SK-N-MC (cell line): ENCODE data around the gene PRR33.
A peak's percentile ranks its signal among the peaks of the same experiment; 100 is the strongest.

ENCODE experiments used
- DNase-seq: peaks from one replicate; pipeline ENCODE4 v3.0.0-alpha.2; 2011; ENCODE audit warnings: low read depth, low spot score
- H3K27ac ChIP-seq: fragments of 200-600 bp; sonication (generic); 2 replicates; pipeline ENCODE4 v1.5.1; 2016; ENCODE audit warnings: mixed run types
- H3K36me3 ChIP-seq: fragments of 200-600 bp; sonication (generic); 2 replicates; pipeline ENCODE4 v1.6.1; 2017; ENCODE audit warnings: antibody characterized with exemption, low read length, mixed read lengths; ENCODE audit not compliant: insufficient read depth
- H3K4me3 ChIP-seq: fragments of 200-600 bp; sonication (generic); 2 replicates; pipeline ENCODE4 v1.5.1; 2016
- H3K9ac ChIP-seq: fragments of 200-600 bp; sonication (generic); 2 replicates; pipeline ENCODE4 v1.8.0; 2017; ENCODE audit warnings: mixed run types, mixed read lengths; ENCODE audit not compliant: insufficient read length
- H3K9me3 ChIP-seq: fragments of 200-600 bp; sonication (generic); 2 replicates; pipeline ENCODE4 v1.6.1; 2017; ENCODE audit warnings: low read depth, mild to moderate bottlenecking, antibody characterized with exemption, low read length, moderate library complexity, mixed read lengths
- EZH2 ChIP-seq: fragments of 200-600 bp; sonication (generic); IDR thresholded peaks from one replicate; pipeline ENCODE4 v1.6.1; 2017; ENCODE audit warnings: antibody characterized with exemption
- FOXP2 ChIP-seq: optimal IDR thresholded peaks from 2 replicates; pipeline ENCODE3; 2011; ENCODE audit warnings: mild to moderate bottlenecking, moderate library complexity; ENCODE audit not compliant: insufficient read depth; ENCODE audit errors: extremely low read length, control extremely low read depth
- POLR2AphosphoS5 ChIP-seq: IDR thresholded peaks from 2 replicates; pipeline ENCODE4 v1.6.1; 2012; ENCODE audit warnings: mild to moderate bottlenecking, low read depth, low read length, borderline replicate concordance

PRR33 gene

DNA sequence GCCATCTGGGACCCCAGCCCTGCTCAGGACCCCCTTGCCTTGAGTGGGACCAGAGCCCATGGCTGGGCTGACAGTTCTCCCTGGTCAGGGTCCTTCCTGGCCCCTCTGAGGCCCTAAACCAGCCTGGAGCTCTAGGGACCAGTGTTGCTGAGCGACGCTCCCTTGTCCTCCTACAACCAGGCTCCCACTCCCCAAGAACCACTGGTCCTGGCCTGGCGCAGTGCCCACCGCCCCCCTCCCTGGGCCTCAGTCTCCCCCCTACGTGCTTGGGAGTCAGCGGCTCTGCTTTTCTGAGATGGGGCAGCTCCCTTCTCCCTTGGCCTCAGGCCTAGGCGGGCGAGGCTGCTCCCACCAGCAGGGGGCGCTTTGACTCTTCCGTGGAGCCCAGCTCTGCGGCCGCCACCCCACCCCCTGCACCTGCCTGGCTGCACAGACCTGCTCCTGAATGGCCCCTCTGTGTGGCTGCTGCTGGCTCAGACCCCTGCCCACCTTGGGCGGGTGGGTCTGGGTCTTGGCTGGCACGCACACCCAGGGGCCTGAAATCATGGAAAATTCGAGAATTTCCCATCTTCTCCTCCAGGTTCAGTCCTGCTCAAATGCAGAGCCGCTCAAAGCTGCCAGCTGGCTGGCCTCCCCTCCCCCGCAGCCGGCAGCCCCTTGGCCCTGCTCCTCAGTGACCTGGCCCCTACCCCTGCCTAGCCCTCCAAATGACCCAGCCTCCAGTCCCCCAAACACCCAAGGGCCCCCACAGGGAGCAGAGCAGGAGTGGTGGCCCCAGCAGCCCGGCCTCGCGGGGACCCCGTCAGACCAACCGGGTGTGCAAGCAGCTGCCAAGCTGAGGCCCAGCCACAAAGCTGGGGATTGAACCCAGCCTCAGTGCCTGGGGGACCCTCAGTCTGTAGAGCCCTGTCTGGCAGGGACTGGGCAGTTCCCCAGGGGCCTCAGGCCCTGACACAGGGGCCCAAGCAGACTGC, 9.1 kb downstream of the PRR33 start:
- Histone ChIP-seq H3K27ac (no peak overlapping the region), H3K9ac (no peak overlapping the region)
- peak; percentile 2 for DNase-seq

DNA sequence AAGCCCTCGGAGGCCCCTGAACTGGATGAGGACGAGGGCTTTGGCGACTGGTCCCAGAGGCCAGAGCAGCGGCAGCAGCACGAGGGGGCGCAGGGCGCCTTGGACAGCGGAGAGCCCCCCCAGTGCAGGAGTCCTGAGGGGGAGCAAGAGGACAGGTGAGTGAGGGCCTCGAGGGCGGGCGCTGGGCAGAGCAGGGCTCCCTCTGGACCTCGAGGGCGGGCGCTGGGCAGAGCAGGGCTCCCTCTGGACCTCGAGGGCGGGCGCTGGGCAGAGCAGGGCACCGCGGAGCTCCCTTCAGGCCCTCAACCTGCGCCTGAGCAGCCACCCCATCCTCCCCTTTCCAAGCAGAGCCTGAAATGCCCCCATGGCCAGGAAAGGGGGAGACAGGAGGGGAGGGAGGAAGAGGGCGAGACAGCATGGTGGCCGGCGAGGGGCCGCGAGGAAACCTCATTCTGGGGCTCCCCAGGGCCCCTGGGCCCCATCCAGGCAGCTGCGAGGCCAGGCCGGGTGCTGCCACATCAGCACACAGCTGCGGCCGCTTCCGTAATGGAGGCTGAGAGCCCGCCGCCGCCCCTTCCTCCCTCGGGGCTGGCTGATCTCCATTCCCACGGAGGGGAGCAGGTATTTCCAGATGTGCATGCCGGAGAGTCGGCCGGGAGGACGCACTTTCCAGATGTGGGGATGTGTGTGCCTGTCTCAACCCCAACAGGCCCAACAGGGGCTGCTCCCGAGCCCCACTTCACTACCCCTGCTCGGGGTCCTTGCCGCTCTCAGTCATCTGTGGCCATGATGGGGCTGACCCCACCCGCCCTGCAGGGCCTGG, 10.0 kb downstream of the PRR33 start:
- H3K9me3 ChIP-seq, result no peaks in the 10 kb centered on the region
- H3K36me3 ChIP-seq, result no peaks in the 10 kb centered on the region
- H3K4me3 ChIP-seq, result no peak overlapping the region
- DNase-seq, result no peak
- no peak for TF ChIP-seq FOXP2
- TF ChIP-seq POLR2AphosphoS5, result no peak
- TF ChIP-seq EZH2, result no peak
- H3K9ac ChIP-seq, result no peak overlapping the region
- H3K27ac ChIP-seq, result no peak overlapping the region

More for the DNA sequence above, 9.1 kb downstream of the PRR33 start:
- Histone ChIP-seq H3K36me3 (no peaks in the 10 kb centered on the region), H3K4me3 (no peak overlapping the region), H3K9me3 (no peaks in the 10 kb centered on the region)
- TF ChIP-seq POLR2AphosphoS5, result no peak
- TF ChIP-seq EZH2, result no peak
- no peak for TF ChIP-seq FOXP2

DNA sequence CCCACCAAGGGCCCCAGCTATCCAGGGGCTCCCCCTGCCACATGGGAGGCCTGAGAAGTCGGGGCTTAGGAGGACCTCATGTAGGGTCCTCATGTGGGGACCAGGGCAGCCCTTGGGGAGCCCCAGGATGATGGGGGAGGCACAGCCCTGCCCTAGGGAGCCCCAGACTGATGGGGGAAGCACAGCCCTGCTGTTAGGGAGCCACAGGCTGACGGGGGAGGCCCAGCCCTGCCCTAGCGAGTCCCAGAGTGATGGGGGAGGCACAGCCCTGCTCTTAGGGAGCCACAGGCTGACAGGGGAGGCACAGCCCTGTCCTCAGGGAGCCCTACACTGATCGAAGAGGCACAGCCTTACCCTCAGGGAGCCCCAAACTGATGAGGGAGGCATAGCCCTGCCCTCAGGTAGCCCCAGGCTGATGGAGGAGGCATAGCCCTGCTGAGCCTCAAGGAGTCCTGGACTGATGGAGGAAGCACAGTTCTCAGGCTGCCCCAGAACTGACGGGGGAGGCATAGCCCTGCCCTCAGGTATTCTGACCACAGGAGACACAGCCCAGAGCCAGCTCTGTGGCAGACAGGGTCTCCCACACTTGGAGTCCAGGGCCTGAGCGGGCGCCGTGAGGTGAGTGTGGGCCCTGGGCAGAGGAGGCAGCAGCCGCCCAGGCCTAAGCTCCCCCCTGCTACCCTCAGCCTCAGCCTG, 10.8 kb downstream of the PRR33 start:
- H3K4me3 ChIP-seq, result no peak overlapping the region
- no peak for TF ChIP-seq POLR2AphosphoS5
- no peak for TF ChIP-seq EZH2
- TF ChIP-seq FOXP2, result no peak

DNA sequence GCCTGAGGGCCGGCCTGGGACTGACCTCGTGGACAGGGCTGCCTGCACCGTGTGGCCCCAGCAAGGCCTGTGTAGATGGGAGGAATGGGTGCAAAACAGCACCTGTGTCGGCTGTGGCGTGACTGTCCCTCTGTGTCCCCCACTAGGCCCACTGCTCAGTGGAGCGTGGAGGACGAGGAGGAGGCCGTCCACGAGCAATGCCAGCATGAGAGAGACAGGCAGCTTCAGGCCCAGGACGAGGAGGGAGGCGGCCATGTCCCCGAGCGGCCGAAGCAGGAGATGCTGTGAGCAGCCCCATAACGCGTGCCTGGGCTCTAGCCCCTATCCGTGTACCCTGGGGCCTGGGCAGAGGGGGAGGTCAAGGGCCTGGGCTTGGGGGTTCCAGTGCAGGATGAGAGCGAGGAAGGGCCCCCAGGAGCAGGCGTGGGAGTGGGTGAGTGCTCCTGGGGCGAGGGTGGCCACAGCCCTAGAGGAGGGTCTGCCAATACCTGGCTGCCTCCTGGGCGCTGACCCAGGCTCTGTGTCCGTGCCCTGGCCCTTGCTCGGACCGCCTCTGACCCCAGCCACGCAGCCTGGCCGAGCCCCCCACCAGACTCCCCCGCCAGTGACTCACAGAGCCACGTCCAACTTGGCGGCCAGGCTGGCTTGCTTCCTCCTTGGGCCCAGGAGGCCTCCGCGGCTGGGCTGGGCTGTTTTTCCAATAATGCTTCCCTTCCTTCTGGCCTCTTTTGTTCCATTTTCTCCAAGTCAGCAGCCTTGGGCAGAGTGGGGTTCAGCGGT, 11.6 kb downstream of the PRR33 start:
- Histone ChIP-seq H3K9ac (no peak overlapping the region), H3K27ac (no peak overlapping the region), H3K4me3 (no peak overlapping the region), H3K36me3 (no peaks in the 10 kb centered on the region), H3K9me3 (no peaks in the 10 kb centered on the region)
- no peak for DNase-seq
- TF ChIP-seq EZH2 (no peak), FOXP2 (no peak), POLR2AphosphoS5 (no peak)

More for the DNA sequence above, 10.8 kb downstream of the PRR33 start:
- DNase-seq, result no peak
- no peak overlapping the region for H3K9ac ChIP-seq
- H3K27ac ChIP-seq, result no peak overlapping the region
- no peaks in the 10 kb centered on the region for H3K36me3 ChIP-seq
- H3K9me3 ChIP-seq, result no peaks in the 10 kb centered on the region

DNA sequence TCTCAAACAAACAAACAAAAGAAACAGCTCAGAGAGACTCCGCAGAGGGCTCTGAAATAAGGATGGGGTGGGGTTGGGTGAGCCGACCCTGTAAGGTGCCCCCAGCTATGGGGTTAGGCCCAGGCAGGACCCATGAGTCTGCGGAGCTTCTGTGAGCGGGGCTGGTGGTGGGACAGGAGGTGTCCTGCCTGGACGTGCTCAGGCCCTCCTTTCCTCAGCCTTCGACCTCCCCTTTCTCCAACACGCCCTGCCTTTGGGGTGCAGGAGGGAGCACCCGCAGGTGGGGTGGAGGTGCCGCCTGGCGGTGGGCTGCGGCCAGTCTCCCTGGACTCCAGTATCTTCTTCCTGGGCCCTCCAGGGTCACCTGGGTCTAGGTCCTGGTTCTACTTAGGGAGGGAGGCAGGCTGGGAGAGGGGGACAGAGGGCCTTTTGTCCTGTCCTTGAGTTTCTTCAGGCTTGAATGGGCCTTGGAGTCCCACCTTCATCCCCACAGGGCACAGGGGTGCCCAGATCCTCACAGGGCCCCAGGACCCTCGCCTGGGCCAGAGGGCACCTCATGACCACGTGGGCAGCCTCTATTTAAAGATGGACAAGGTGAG, 12.3 kb downstream of the PRR33 start:
- TF ChIP-seq EZH2, result no peak
- no peak for TF ChIP-seq FOXP2
- TF ChIP-seq POLR2AphosphoS5, result no peak
- Histone ChIP-seq H3K4me3 (no peak overlapping the region), H3K36me3 (no peaks in the 10 kb centered on the region), H3K9me3 (no peaks in the 10 kb centered on the region), H3K9ac (no peak overlapping the region), H3K27ac (no peak overlapping the region)
- DNase-seq, result no peak

DNA sequence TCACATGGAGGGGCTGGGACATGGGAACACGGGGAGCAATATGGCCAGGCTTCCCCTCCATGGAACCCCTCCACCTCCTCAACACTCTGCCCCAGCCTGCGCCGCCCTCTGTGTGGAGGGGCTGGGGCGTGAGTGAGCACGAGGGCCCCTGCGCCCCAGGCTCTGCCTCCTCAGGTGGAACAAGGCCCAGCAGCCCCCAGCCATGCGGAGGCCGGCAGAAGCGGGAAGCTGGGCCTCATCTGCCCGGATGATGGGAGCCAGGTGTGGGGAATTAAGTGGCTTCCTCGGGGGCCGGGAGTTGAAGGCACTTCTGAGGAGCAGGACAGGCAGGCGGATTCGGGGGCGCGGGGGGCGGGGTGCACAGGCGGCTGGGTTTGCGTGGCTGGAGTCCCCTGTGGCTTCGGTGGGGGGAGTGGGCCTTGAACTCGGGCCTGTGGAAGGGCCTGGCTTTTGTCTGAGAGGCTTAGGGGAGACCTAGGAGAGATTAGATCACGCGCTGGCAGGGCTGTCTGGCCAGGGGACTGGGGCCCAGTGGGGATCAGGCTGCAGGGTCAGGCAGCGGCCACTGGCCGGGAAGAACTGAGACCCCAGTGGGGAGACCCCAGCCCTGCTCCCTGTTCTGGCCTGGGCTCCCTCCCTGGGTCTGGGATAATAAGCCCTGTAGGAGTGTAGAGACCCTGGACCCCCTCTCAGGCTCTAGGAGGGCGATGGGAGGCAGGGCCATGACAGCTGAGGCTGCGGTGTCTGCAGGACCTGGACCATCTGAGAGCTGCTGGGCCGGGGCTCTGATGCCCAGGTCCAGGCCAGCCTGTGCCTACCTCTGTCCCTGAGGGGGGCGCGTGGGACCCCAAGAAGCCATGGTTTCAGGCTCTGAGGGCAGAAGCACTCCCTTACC, 13.3 kb downstream of the PRR33 start:
- no peak overlapping the region for H3K27ac ChIP-seq
- no peak for DNase-seq
- no peak overlapping the region for H3K9ac ChIP-seq
- no peak for TF ChIP-seq FOXP2
- TF ChIP-seq EZH2, result no peak
- TF ChIP-seq POLR2AphosphoS5, result no peak
- H3K9me3 ChIP-seq, result no peaks in the 10 kb centered on the region
- H3K36me3 ChIP-seq, result no peaks in the 10 kb centered on the region
- no peak overlapping the region for H3K4me3 ChIP-seq
